HUES64 (cell line): Measurements from ENCODE around the gene ASB2.

Experiments
- H3K27ac ChIP-seq: 2 replicates; pipeline ENCODE4 v1.7.0; 2013; ENCODE audit warnings: low read depth, low read length, inconsistent platforms
- H3K27me3 ChIP-seq: 2 replicates; pipeline ENCODE4 v1.6.1; 2013; ENCODE audit warnings: mild to moderate bottlenecking, low read length; ENCODE audit not compliant: insufficient read depth
- H3K36me3 ChIP-seq: 2 replicates; pipeline ENCODE4 v1.6.1; 2013; ENCODE audit warnings: mild to moderate bottlenecking, low read length; ENCODE audit not compliant: insufficient read depth
- H3K4me1 ChIP-seq: 2 replicates; pipeline ENCODE4 v1.6.1; 2013; ENCODE audit warnings: mild to moderate bottlenecking, low read length, moderate library complexity; ENCODE audit not compliant: insufficient read depth
- H3K4me3 ChIP-seq: 2 replicates; pipeline ENCODE4 v1.5.1; 2013; ENCODE audit warnings: mild to moderate bottlenecking, low read length, moderate library complexity
- H3K9ac ChIP-seq: 2 replicates; pipeline ENCODE4 v1.6.1; 2013; ENCODE audit warnings: mild to moderate bottlenecking, low read depth, low read length
- H3K9me3 ChIP-seq: 2 replicates; pipeline ENCODE4 v1.6.1; 2013; ENCODE audit warnings: low read depth, low read length; ENCODE audit not compliant: insufficient read depth
- WGBS: fragments of 150-250, 120-280 bp; methylation state at CpG from one replicate; pipeline ENCODE4 v1.1.7; 2013; ENCODE audit warnings: missing lambda C conversion rate; 5-methylcytosine and 5-hydroxymethylcytosine counted together

ASB2 gene

GRCh38 chr14:93977171-93977570 lies 801 bp upstream of the ASB2 start:
- H3K9me3 ChIP-seq: no peaks in the 10 kb centered on the region
- H3K27ac ChIP-seq: no peak overlapping the region
- peaks cover 8% of the 10 kb centered on the region; the same call in 1 of the 2 replicates for H3K4me1 ChIP-seq
- no peak overlapping the region for H3K9ac ChIP-seq
- no peaks in the 10 kb centered on the region for H3K36me3 ChIP-seq
- no peaks in the 10 kb centered on the region for H3K27me3 ChIP-seq
- H3K4me3 ChIP-seq: no peak overlapping the region
- WGBS: 91% methylated on average over 5 of the region's 5 CpGs

GRCh38 chr14:93975791-93976476 lies 436 bp downstream of the ASB2 start:
- Histone ChIP-seq H3K9ac (no peak overlapping the region), H3K4me3 (no peak overlapping the region), H3K4me1 (peaks cover 8% of the 10 kb centered on the region; the same call in 1 of the 2 replicates), H3K27ac (no peak overlapping the region), H3K27me3 (no peaks in the 10 kb centered on the region), H3K36me3 (no peaks in the 10 kb centered on the region), H3K9me3 (no peaks in the 10 kb centered on the region)
- WGBS: 77% methylated on average over 9 of the region's 9 CpGs

GRCh38 chr14:93974833-93975232 lies 1.5 kb downstream of the ASB2 start:
- WGBS: 93% methylated on average over 12 of the region's 12 CpGs
- Histone ChIP-seq H3K4me3 (no peak overlapping the region), H3K9ac (no peak overlapping the region), H3K9me3 (no peaks in the 10 kb centered on the region), H3K36me3 (no peaks in the 10 kb centered on the region), H3K4me1 (peaks cover 8% of the 10 kb centered on the region; the same call in 1 of the 2 replicates), H3K27ac (no peak overlapping the region), H3K27me3 (no peaks in the 10 kb centered on the region)

DNA sequence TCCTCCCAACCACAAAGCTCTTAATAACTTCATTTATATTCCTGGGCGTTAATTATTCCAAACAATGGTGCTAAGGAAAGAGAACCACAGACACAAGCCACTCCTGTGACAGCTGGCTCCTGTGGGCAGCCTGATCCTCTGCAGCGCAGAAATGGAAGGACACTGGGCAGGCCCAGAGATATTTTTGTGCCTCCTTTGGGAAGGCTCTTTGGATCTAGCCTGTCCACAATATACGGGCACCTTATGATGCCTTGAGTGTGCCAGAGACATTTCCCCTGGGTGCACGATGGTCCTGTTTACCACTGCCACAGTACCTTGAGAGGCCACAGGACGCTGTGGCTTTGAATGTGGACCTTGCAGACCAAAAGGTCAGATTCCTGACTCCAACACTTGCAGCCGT lies 2.1 kb downstream of the ASB2 start:
- Histone ChIP-seq H3K36me3 (no peaks in the 10 kb centered on the region), H3K9me3 (no peaks in the 10 kb centered on the region), H3K27me3 (no peaks in the 10 kb centered on the region), H3K4me1 (peaks cover 8% of the 10 kb centered on the region; the same call in 1 of the 2 replicates), H3K9ac (no peak overlapping the region), H3K27ac (no peak overlapping the region), H3K4me3 (no peak overlapping the region)
- 93% methylated on average over 6 of the region's 6 CpGs for WGBS

DNA sequence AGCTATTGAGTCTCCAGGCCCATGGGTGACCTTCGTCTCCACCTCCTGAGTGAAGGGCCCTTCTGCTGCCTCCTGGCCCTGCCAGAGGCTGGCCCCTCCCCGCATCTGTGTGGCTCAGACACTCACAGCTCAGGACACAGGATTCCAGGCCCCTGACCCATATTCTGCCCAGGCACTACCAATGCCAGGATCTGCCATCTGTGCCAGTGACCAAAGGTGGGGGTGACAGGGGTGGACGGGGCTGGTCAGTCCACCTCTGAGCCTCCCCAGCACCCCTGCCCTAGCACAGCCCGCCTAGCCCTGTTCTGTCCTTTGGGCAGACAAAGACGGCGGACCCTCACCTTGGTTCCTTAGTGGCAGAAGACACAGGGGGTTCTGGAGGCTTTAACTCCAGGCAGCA lies 2.8 kb downstream of the ASB2 start:
- H3K27ac ChIP-seq: no peak overlapping the region
- no peak overlapping the region for H3K9ac ChIP-seq
- H3K4me3 ChIP-seq: no peak overlapping the region
- peaks cover 8% of the 10 kb centered on the region; the same call in 1 of the 2 replicates for H3K4me1 ChIP-seq
- H3K36me3 ChIP-seq: no peaks in the 10 kb centered on the region
- no peaks in the 10 kb centered on the region for H3K27me3 ChIP-seq
- 92% methylated on average over 6 of the region's 6 CpGs for WGBS
- H3K9me3 ChIP-seq: no peaks in the 10 kb centered on the region

GRCh38 chr14:93972618-93973205 lies 3.7 kb downstream of the ASB2 start:
- H3K4me3 ChIP-seq: no peak overlapping the region
- WGBS: 91% methylated on average over 6 of the region's 6 CpGs
- H3K4me1 ChIP-seq: peaks cover 8% of the 10 kb centered on the region; the same call in 1 of the 2 replicates

DNA sequence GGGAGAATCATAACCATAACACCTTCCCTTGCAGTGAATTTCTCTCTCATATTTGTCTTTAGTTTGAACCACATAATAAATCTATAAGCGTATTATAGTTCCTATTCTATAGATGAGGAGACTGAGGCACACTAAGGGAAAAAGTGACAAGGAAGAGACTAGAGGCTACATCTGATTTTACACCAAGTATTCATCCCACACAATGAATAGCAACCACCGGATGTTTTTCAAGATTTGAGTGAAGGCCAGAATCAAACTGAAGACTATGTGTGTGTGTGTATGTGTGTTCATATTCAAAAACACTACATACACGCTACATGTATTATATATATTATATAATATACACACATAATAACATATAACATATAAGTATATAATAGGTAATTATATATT lies 4.7 kb downstream of the ASB2 start:
- H3K4me1 ChIP-seq: peaks cover 8% of the 10 kb centered on the region; the same call in 1 of the 2 replicates
- no peaks in the 10 kb centered on the region for H3K36me3 ChIP-seq
- H3K27ac ChIP-seq: no peak overlapping the region
- H3K27me3 ChIP-seq: no peaks in the 10 kb centered on the region
- WGBS: no CpG with 5 or more reads among the region's 3 CpGs
- no peak overlapping the region for H3K4me3 ChIP-seq
- no peaks in the 10 kb centered on the region for H3K9me3 ChIP-seq
- no peak overlapping the region for H3K9ac ChIP-seq

More at GRCh38 chr14:93972618-93973205, 3.7 kb downstream of the ASB2 start:
- Histone ChIP-seq H3K27me3 (no peaks in the 10 kb centered on the region), H3K9ac (no peak overlapping the region), H3K27ac (no peak overlapping the region), H3K9me3 (no peaks in the 10 kb centered on the region), H3K36me3 (no peaks in the 10 kb centered on the region)

DNA sequence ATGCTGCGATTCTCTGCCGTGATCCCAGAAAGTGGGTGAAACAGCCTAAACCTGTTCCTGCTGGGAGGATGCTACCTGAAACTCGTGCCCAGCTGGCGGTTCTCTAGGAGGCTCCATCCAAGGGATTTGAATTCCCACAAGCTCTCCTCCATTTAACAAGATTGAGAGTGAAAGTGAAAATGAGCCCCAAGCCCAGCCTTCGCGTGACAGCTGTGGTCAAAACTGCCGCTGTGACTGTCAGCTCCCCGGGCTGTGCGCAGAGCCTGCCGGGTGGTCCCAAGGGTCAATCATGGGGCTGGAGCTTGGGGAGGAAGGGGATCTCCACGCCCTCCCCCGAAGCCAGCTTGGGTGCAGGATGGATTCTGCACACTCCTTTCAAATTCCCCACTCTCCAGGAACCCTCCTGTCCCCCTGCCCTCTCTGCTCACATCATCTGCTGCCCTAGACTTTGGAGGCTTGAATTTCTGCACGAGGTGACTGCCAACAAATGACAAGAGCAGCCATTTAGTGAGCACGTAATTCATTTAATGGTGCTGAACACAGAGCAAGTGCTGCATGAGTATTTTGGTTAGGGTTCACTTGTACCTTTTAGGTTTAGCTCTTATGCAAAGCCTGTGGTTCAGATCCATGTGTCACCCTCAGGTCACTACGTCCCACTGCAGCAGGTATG lies 5.3 kb downstream of the ASB2 start:
- WGBS: 90% methylated on average over 15 of the region's 15 CpGs
- H3K9ac ChIP-seq: no peak overlapping the region
- H3K4me3 ChIP-seq: no peak overlapping the region

GRCh38 chr14:93970585-93970964 lies 5.8 kb downstream of the ASB2 start:
- Histone ChIP-seq H3K4me1 (no peaks in the 10 kb centered on the region), H3K27me3 (no peaks in the 10 kb centered on the region), H3K9me3 (no peaks in the 10 kb centered on the region), H3K27ac (no peak overlapping the region), H3K9ac (no peak overlapping the region), H3K36me3 (no peaks in the 10 kb centered on the region), H3K4me3 (no peak overlapping the region)
- WGBS: 64% methylated on average over 7 of the region's 9 CpGs

More for the DNA sequence above, 5.3 kb downstream of the ASB2 start:
- H3K9me3 ChIP-seq: no peaks in the 10 kb centered on the region
- no peaks in the 10 kb centered on the region for H3K36me3 ChIP-seq
- H3K4me1 ChIP-seq: peaks cover 4% of the 10 kb centered on the region; the same call in 1 of the 2 replicates
- no peak overlapping the region for H3K27ac ChIP-seq
- no peaks in the 10 kb centered on the region for H3K27me3 ChIP-seq

- H3K27me3 ChIP-seq: no peaks in the 10 kb centered on the region
- no peak overlapping the region for H3K9ac ChIP-seq
- H3K9me3 ChIP-seq: no peaks in the 10 kb centered on the region
- H3K36me3 ChIP-seq: no peaks in the 10 kb centered on the region
- no peaks in the 10 kb centered on the region for H3K4me1 ChIP-seq
- WGBS: 87% methylated on average over 12 of the region's 12 CpGs
- H3K4me3 ChIP-seq: no peak overlapping the region
- no peak overlapping the region for H3K27ac ChIP-seq
Measured at GRCh38 chr14:93969082-93969828, 7.1 kb downstream of the ASB2 start.
